ENCODE measurements around the gene AGPS.
"Not testable (repeated sequence)": the region's sequence is repeated elsewhere in the genome, so short reads cannot be mapped to it uniquely, and the experiment has no call there.

The AGPS gene

GRCh38 chr2:177445200-177445599 is 52.6 kb downstream of the AGPS start:
- no peak for DNase-seq (ENCODE audit: low spot score)
- no peak for TF ChIP-seq CTCF (IDR thresholded peaks at IDR 0.05; ENCODE audit: extremely low read depth, missing control alignments)

GRCh38 chr2:177448031-177448430 is 55.5 kb downstream of the AGPS start:
- TF ChIP-seq CTCF (IDR thresholded peaks at IDR 0.05; ENCODE audit: extremely low read depth, missing control alignments): no peak
- no peak for DNase-seq (ENCODE audit: low spot score)

- no peak for DNase-seq (ENCODE audit: low spot score)
- TF ChIP-seq CTCF (IDR thresholded peaks at IDR 0.05; ENCODE audit: extremely low read depth, missing control alignments): no peak
Observed at GRCh38 chr2:177449159-177449558, 56.6 kb downstream of the AGPS start.

- no peak for DNase-seq (ENCODE audit: low spot score)
- TF ChIP-seq CTCF (IDR thresholded peaks at IDR 0.05; ENCODE audit: extremely low read depth, missing control alignments): no peak
Observed at GRCh38 chr2:177455187-177455586, 62.6 kb downstream of the AGPS start.

- not testable (repeated sequence) for DNase-seq (ENCODE audit: low spot score)
Observed at GRCh38 chr2:177459756-177460155, 67.2 kb downstream of the AGPS start.

GRCh38 chr2:177460973-177461585 is 68.5 kb downstream of the AGPS start:
- no peak for DNase-seq (ENCODE audit: low spot score)
- TF ChIP-seq CTCF (IDR thresholded peaks at IDR 0.05; ENCODE audit: extremely low read depth, missing control alignments): no peak

- DNase-seq (ENCODE audit: low spot score): no peak
- no peak for TF ChIP-seq CTCF (IDR thresholded peaks at IDR 0.05; ENCODE audit: extremely low read depth, missing control alignments)
Observed at GRCh38 chr2:177464549-177464948, 72.0 kb downstream of the AGPS start.

- no peak for DNase-seq (ENCODE audit: low spot score)
- TF ChIP-seq CTCF (IDR thresholded peaks at IDR 0.05; ENCODE audit: extremely low read depth, missing control alignments): no peak
Observed at GRCh38 chr2:177465400-177466138, 73.0 kb downstream of the AGPS start.
